D721Med (cell line): ENCODE measurements around the gene CYP2U1.

Source experiments
- DNase-seq: peaks from one replicate; pipeline ENCODE4 v3.0.0; 2011; ENCODE audit warnings: low spot score; ENCODE audit not compliant: insufficient read length
- FAIRE-seq: peaks from 2 replicates; lab custom pipeline; 2011; peaks lifted over from hg19 to GRCh38; lab: Jason Lieb, UNC
- TF ChIP-seq, protein P1 (sequence below): IDR thresholded peaks from 2 replicates; pipeline ENCODE4 v1.5.1; 2012; ENCODE audit warnings: mild to moderate bottlenecking, control low read depth; ENCODE audit not compliant: insufficient read depth; ENCODE audit errors: missing control alignments

CYP2U1 gene

DNA sequence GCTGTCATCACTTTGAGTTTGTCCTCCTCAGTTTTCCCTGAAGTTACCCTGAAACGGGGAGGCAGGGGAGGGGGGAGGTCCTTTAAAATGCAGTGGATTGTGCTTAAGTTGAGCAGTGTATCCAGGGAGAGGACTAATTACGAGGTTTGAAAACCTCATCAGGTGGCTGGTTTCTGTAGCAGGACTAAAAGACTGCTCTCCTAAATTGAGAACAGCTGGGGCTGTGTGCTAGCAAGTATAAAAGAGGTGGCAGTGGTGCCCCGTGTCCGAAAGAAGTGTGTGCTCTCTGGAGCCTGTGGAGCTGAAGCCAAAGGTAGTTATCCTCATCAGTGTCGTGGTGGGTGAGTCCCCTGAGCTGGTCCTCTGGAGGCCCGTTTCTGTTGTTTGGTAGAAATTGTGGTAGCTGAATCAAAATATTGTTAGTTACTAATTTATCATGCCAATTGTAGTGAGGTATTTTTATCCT is 37.2 kb upstream of the CYP2U1 start:
- TF ChIP-seq, protein P1, sequence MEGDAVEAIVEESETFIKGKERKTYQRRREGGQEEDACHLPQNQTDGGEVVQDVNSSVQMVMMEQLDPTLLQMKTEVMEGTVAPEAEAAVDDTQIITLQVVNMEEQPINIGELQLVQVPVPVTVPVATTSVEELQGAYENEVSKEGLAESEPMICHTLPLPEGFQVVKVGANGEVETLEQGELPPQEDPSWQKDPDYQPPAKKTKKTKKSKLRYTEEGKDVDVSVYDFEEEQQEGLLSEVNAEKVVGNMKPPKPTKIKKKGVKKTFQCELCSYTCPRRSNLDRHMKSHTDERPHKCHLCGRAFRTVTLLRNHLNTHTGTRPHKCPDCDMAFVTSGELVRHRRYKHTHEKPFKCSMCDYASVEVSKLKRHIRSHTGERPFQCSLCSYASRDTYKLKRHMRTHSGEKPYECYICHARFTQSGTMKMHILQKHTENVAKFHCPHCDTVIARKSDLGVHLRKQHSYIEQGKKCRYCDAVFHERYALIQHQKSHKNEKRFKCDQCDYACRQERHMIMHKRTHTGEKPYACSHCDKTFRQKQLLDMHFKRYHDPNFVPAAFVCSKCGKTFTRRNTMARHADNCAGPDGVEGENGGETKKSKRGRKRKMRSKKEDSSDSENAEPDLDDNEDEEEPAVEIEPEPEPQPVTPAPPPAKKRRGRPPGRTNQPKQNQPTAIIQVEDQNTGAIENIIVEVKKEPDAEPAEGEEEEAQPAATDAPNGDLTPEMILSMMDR, result no peak
- FAIRE-seq (no peak), DNase-seq (no peak)

DNA sequence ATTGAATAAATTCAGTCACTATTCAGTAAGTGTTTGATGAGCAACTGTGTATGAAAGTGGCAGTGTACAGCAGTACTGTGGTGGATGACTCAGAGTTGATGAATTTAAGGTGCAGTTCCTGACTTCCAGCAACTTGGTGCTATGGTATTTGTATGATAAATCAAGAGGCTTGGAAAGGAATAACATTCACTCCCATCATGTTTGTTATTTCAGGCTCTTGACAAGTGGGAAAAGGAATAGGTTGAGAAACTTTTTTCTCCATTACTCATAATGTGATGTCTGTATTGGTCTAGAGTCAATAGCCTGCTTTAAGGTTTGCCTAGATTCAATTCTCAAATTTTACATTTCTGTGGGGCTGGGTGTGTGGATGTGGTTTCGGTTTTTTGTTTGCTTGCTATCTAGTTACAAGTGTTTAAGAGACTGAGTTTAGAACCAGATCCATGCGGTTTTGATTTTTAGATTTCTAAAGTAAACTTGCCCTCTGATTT is 35.1 kb upstream of the CYP2U1 start:
- TF ChIP-seq, protein P1, result no peak
- DNase-seq (no peak), FAIRE-seq (no peak)

DNA sequence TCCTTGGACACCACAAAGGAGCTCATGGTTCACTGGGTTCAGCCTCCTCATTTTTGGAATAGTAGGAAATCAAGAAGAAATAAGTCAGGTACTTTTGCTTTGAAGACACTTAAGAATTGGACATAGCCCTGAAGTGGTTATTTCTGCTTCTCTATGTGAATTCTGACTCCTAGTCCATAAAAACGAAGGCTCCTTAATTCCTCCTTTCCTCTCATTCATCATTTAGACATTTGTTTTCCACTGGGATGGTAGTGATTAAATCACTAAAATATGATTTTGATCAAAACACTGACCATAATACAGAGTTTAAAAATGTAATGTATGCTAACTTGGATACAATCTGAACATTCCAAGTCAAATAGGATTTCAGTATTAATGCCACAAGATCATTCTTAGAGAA is 34.7 kb upstream of the CYP2U1 start:
- FAIRE-seq (no peak), DNase-seq (no peak)
- TF ChIP-seq, protein P1, result no peak

DNA sequence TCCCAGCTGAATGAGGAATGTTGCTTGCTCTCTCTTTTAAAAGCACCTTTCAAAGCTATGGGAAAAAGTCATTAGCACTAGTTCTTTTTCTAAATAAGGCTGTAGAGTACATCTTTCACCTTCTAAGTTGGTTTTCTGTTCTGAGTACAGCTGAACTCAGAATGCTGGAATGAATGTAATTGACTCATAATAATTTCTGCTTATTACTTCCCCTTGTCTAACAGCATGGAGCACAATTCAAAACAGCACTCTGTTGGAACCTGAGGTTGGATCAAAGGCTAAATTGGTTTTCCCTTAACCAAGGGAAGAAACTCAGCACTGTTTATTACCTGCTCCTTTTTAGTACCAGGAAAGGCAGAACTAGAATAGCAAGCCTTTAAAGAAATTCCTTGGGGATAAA is 33.5 kb upstream of the CYP2U1 start:
- TF ChIP-seq, protein P1, result no peak
- DNase-seq, result no peak
- FAIRE-seq, result no peak

DNA sequence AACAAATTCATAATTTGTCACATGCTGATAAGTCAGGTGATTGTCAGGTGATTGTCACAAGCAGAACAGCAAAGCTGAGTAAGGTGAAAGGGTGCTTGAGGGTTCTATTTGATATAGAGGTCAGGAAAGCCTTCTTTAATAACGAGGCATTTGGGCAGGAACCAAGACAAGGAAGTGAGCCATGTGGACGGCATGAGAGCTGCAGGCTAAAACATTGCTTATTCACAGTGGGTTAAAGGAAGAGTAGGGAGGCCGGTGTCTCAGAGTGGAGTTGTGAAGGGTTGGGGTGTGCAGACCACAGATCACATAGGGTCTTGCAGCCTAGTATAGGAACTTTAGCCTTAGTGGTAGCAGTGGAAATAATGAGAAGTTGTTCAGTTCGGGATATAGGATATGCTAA is 31.3 kb upstream of the CYP2U1 start:
- TF ChIP-seq, protein P1, result no peak
- no peak for FAIRE-seq

DNA sequence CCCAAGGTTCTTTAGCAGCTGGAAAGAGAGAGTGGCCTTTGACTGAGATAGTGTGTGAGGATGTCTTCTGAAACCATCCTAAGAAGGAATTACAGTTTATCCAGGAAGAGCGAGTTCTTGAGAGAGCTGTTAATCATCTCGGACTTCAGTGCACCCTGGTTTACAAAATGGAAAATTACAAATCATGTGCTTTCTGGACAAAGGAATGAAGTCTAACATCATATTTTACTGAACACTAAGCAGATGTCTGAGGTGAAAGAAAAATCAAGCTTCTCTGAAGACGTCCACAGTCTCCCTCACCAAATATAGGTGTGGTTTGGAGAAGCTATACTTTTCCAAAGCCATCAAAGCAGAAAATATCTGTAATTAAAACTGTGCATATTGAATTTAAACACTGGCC is 30.8 kb upstream of the CYP2U1 start:
- no peak for DNase-seq
- TF ChIP-seq, protein P1, result no peak
- no peak for FAIRE-seq

More for the DNA sequence above, 31.3 kb upstream of the CYP2U1 start:
- no peak for DNase-seq

DNA sequence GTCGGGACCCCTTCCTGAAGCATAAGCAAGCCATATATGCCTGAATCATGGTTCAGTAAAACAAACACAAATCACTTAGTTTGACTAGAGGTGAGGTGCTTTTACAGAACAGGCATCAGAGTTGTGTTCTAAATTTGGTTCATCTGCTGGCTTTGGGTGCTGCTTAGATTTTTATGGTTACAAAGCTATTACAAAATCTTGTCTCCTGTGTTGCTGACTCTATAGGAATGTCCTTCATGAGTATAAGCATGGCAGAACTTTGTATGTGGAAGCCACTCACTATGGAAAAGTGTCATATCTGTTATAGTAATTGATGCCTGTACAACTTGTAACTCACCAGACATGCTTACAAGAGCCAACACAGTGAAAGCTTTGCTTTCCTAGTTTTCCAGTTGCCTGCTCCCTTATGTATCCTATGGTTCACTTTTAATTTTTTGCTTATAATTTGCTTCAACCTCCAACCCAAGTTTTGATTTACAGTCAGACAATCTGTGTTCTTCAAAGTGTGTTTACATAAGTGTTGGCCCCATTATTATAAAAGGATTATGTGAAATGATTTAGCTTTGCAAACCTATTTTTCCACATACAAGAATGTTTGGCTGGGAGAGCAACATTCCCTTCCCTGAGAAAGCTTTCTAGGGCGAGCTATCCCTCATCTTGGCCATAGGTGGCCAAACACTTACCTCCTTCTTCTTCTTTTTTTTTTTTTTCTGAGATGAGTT is 30.0 kb upstream of the CYP2U1 start:
- TF ChIP-seq, protein P1, result no peak
- FAIRE-seq (no peak), DNase-seq (no peak)
